HUES6 (cell line): ENCODE measurements around the gene TCOF1.

ENCODE experiments used
- H3K27ac ChIP-seq: 2 replicates; pipeline ENCODE4 v1.7.0; 2013; ENCODE audit warnings: low read depth, mild to moderate bottlenecking, low read length, inconsistent platforms
- H3K27me3 ChIP-seq: 2 replicates; pipeline ENCODE4 v1.6.1; 2013; ENCODE audit warnings: low read length; ENCODE audit not compliant: control insufficient read depth, insufficient read depth
- H3K36me3 ChIP-seq: 2 replicates; pipeline ENCODE4 v1.6.1; 2013; ENCODE audit warnings: low read length; ENCODE audit not compliant: control insufficient read depth, insufficient read depth
- H3K4me1 ChIP-seq: 2 replicates; pipeline ENCODE4 v1.6.1; 2013; ENCODE audit warnings: low read length; ENCODE audit not compliant: control insufficient read depth, insufficient read depth
- H3K4me3 ChIP-seq: 2 replicates; pipeline ENCODE4 v1.5.1; 2013; ENCODE audit warnings: low read depth, low read length
- H3K9ac ChIP-seq: one replicate; pipeline ENCODE4 v1.6.1; 2013; ENCODE audit warnings: mild to moderate bottlenecking, low read length
- H3K9me3 ChIP-seq: 2 replicates; pipeline ENCODE4 v1.6.1; 2013; ENCODE audit warnings: low read depth, low read length; ENCODE audit not compliant: control insufficient read depth, insufficient read depth

TCOF1 gene

GRCh38 chr5:150400316-150401075 lies 43.0 kb downstream of the TCOF1 start:
- H3K27ac ChIP-seq: no peak overlapping the region
- no peaks in the 10 kb centered on the region for H3K9me3 ChIP-seq
- no peaks in the 10 kb centered on the region for H3K4me1 ChIP-seq
- peaks cover 78% of the 10 kb centered on the region for H3K36me3 ChIP-seq
- no peak overlapping the region for H3K4me3 ChIP-seq
- no peaks in the 10 kb centered on the region for H3K27me3 ChIP-seq
- no peak overlapping the region for H3K9ac ChIP-seq

- Histone ChIP-seq H3K4me1 (no peaks in the 10 kb centered on the region), H3K27me3 (no peaks in the 10 kb centered on the region), H3K9ac (no peak overlapping the region), H3K27ac (no peak overlapping the region), H3K36me3 (peaks cover 73% of the 10 kb centered on the region), H3K4me3 (no peak overlapping the region), H3K9me3 (no peaks in the 10 kb centered on the region)
Observed at GRCh38 chr5:150401076-150401375, 43.5 kb downstream of the TCOF1 start.

GRCh38 chr5:150401376-150402228 lies 44.1 kb downstream of the TCOF1 start:
- no peaks in the 10 kb centered on the region for H3K4me1 ChIP-seq
- no peaks in the 10 kb centered on the region for H3K27me3 ChIP-seq
- H3K4me3 ChIP-seq: no peak overlapping the region
- no peaks in the 10 kb centered on the region for H3K9me3 ChIP-seq
- no peak overlapping the region for H3K9ac ChIP-seq
- H3K27ac ChIP-seq: no peak overlapping the region
- peaks cover 67% of the 10 kb centered on the region for H3K36me3 ChIP-seq

- no peaks in the 10 kb centered on the region for H3K27me3 ChIP-seq
- H3K9ac ChIP-seq: no peak overlapping the region
- H3K9me3 ChIP-seq: no peaks in the 10 kb centered on the region
- no peaks in the 10 kb centered on the region for H3K4me1 ChIP-seq
- H3K27ac ChIP-seq: no peak overlapping the region
- H3K4me3 ChIP-seq: no peak overlapping the region
- peaks cover 61% of the 10 kb centered on the region for H3K36me3 ChIP-seq
Observed at GRCh38 chr5:150402229-150402773, 44.8 kb downstream of the TCOF1 start.

- no peak overlapping the region for H3K4me3 ChIP-seq
- H3K4me1 ChIP-seq: no peaks in the 10 kb centered on the region
- no peaks in the 10 kb centered on the region for H3K27me3 ChIP-seq
- peaks cover 54% of the 10 kb centered on the region for H3K36me3 ChIP-seq
- no peak overlapping the region for H3K27ac ChIP-seq
- no peaks in the 10 kb centered on the region for H3K9me3 ChIP-seq
- no peak overlapping the region for H3K9ac ChIP-seq
Observed at GRCh38 chr5:150402901-150403342, 45.4 kb downstream of the TCOF1 start.

- no peaks in the 10 kb centered on the region for H3K4me1 ChIP-seq
- H3K9me3 ChIP-seq: no peaks in the 10 kb centered on the region
- no peak overlapping the region for H3K27ac ChIP-seq
- H3K9ac ChIP-seq: no peak overlapping the region
- H3K4me3 ChIP-seq: no peak overlapping the region
- H3K36me3 ChIP-seq: peaks cover 42% of the 10 kb centered on the region
- H3K27me3 ChIP-seq: no peaks in the 10 kb centered on the region
Observed at GRCh38 chr5:150404121-150404520, 46.6 kb downstream of the TCOF1 start.

- Histone ChIP-seq H3K4me3 (no peak overlapping the region), H3K9ac (no peak overlapping the region), H3K4me1 (no peaks in the 10 kb centered on the region), H3K27me3 (no peaks in the 10 kb centered on the region), H3K9me3 (no peaks in the 10 kb centered on the region), H3K27ac (no peak overlapping the region), H3K36me3 (peaks cover 38% of the 10 kb centered on the region)
Observed at GRCh38 chr5:150404535-150404934, 47.0 kb downstream of the TCOF1 start.

- no peak overlapping the region for H3K4me3 ChIP-seq
- H3K27me3 ChIP-seq: no peaks in the 10 kb centered on the region
- peaks cover 32% of the 10 kb centered on the region for H3K36me3 ChIP-seq
- no peak overlapping the region for H3K27ac ChIP-seq
- no peaks in the 10 kb centered on the region for H3K9me3 ChIP-seq
- H3K9ac ChIP-seq: no peak overlapping the region
- peaks cover 3% of the 10 kb centered on the region for H3K4me1 ChIP-seq
Observed at GRCh38 chr5:150404941-150405816, 47.7 kb downstream of the TCOF1 start.

- H3K4me3 ChIP-seq: no peak overlapping the region
- H3K9ac ChIP-seq: no peak overlapping the region
- H3K4me1 ChIP-seq: peaks cover 11% of the 10 kb centered on the region
- H3K9me3 ChIP-seq: no peaks in the 10 kb centered on the region
- no peaks in the 10 kb centered on the region for H3K27me3 ChIP-seq
- peaks cover 22% of the 10 kb centered on the region for H3K36me3 ChIP-seq
- no peak overlapping the region for H3K27ac ChIP-seq
Observed at GRCh38 chr5:150406103-150406722, 48.7 kb downstream of the TCOF1 start.

- Histone ChIP-seq H3K36me3 (peaks cover 17% of the 10 kb centered on the region), H3K27ac (no peak overlapping the region), H3K9me3 (no peaks in the 10 kb centered on the region), H3K27me3 (no peaks in the 10 kb centered on the region), H3K4me1 (peaks cover 11% of the 10 kb centered on the region), H3K9ac (no peak overlapping the region), H3K4me3 (no peak overlapping the region)
Observed at GRCh38 chr5:150406723-150407095, 49.2 kb downstream of the TCOF1 start.
